HG03045 (cell line): ENCODE results near the gene CA10.

Experiments used
- ATAC-seq: cut with Tn5 transposase; IDR thresholded peaks from one replicate; pipeline ENCODE4 v1.9.1; 2021; ENCODE audit warnings: mild to moderate bottlenecking, moderate library complexity; ENCODE audit not compliant: unreplicated experiment

Gene CA10

GRCh38 chr17:52158450-52159042, at the start of gene CA10:
TSS of gene CA10 (minus strand) at chr17:52158714.
- ATAC-seq = no peak

DNA sequence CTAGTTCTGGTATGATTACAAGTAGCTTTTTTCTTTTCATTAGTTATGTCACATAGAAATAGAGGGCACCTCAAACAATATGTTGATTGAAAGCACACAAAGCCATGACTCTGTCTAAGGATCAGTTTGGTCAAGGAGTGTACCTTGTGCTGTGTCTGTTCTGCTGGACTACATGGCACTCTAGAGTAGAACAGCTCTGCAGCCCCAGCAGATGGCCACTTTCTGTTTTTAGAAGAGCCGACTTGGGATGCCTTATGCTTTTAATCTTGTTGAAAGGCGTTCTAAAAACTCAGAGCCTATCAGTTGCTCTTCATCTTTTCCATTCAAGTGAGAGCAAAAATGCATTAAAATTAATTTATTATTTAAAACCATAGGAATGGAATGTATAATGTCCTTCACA, 49.3 kb upstream of the CA10 start:
- no peak for ATAC-seq

DNA sequence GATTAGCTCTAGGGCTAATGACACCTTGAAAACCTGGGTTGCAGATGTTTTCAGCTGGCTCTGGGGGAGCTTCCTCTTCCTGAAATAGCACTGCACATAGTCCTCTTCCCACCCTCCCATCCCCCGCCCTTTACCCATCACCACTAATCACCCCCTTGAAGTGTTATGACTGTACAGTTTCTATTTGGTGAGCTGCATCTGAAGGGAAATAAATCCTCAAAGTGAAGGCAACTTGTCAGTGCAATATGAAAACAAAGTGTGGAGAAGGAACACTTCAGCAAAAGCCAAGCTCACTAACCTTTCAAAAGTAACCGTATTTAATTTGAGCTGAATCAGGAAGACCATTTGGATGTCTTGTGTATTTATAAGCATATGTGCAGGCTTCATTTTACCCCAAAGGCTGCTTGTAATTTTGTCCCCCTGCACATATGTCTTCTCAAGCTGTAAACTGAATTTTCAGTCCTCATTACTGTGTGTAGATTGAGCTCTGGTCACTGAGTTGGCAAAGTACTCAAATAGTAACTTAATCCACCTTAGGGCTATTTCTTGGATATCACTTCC, 44.1 kb upstream of the CA10 start:
- no peak for ATAC-seq

GRCh38 chr17:52201767-52202519, 43.4 kb upstream of the CA10 start:
- no peak for ATAC-seq

DNA sequence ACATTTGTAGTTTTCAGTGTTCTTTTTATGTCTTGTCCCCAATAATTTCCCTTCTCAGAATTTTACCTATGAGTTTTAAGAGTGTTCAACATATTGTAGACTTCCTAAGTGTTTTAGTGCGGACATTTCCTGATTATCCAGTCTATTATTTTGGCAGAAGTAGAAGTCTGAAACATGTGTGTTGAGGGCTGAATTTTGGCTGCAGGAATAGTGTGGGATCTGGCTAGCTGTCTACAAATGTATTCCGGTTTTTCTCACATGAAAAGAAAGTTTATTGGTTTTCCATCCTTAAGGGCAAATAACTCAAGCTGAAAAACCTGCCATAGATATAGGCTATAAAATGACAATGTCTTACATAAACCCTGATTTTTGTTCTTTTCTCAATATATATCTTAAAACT, 33.0 kb upstream of the CA10 start:
- ATAC-seq = no peak

GRCh38 chr17:52181782-52182181, 23.3 kb upstream of the CA10 start:
- no peak for ATAC-seq

GRCh38 chr17:52178012-52178411, 19.5 kb upstream of the CA10 start:
- ATAC-seq = no peak

- ATAC-seq = no peak
These were observed 12.6 kb upstream of the CA10 start for GRCh38 chr17:52170963-52171572.

DNA sequence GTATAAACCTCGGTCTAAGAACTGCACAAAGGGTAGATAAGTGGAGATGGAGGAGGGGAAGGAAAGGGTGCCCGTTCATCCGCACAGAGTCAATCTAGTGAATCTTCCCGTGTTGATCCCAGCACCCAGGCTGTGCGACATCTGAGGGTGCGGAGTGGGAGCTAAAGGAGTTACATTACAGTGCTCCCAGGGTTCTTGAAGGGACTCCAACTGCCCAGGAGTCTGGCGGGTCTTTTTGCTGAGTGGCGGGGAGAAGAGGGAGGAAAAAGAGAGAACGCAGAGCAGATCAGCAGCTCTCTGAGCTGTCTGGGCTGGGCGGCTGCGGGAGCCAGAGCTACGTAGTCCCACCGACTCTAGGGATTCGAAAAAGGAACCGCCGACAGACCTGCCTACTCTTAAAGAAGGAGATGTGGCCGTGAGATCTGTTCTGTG, 1.6 kb upstream of the CA10 start:
- ATAC-seq = no peak

- no peak for ATAC-seq
These were observed 977 bp upstream of the CA10 start for GRCh38 chr17:52159246-52160135.

DNA sequence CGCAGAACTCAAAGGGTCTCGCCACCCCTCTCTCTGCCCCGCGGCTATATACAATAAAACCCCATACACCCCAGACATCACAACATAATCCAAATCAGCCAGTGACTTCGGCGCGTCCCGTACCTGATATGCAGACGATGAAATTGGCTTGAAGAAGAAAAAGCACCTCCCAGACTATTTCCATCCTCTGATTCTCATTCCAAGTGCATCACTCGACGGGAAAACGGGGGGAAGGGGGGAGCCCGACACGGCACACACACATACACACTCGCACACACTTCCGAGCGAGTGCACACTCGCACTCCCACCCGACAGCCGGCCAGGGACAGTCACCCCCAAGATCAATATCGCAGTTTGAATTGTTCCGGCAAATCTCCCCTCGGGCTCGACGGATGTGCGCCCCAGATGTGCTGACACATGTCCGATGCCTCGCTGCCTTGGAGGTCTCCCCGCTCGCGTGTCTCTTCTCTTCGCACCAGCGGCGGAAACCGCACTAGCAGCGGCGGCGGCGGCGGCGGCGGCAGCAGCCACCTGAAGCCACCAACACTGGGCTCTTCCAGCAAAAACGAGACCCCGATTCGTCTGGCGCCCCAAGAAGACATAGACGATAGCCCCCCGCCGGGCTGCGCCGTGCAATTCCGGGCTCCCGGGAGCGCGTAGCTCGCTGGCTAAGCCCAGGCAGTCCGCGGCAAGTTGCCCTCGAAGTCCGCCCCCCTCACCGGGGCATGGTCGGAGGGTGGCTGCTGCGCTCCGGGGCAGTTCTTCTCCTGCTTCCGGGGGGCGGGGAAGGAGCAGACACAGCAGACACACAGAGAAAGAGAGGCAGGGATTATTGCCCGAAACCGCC, 688 bp downstream of the CA10 start:
- ATAC-seq = no peak

DNA sequence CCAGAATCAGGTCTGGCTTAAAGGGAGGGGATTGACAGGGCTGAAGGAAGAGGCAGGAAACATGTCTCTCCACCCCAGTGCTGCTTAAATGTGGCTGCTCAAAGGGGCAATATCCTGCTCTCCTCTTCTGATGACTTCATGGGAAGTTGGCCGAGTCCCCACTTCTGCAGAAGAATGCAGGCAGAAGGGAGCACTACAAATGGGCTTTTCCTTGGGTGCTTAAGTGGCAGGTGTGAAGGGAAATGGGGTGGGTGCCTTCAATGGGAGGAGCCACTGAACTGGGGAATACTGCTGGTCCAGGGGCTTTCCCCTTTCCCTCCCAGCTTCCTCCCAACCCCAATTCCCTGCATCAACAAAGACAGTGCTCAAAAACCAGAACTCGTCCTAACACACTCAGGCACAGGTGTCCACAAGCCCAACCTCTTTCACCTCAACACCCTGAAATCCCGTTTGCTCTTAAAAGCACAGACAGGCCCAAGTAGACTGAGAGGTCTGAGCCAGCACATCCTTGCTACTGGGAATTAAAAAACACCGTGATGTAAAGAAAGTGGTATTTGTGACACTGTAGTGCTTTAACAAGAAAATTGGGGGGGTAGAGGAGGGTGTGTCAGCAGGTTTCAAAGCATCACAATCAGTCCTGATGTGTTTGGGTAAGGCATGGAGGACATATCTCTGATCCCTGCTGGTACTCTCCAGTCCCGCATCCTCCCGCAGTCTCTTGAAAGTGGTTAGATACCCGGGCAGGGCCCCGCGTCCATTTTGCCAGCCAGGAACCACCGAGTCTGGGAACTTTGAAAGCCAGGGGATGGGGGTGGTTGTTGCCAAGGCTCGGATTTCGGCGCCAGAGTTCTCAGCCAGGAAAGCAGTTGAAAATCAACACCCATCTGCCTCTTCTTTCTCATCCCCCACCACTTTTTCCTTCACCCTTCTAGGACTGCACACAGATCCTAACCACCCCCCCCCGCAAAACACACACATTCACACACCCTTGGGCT, 1.6 kb downstream of the CA10 start:
- ATAC-seq = no peak

GRCh38 chr17:52155301-52155700, 3.2 kb downstream of the CA10 start:
- ATAC-seq = no peak

- ATAC-seq = no peak
These were observed 4.0 kb downstream of the CA10 start for GRCh38 chr17:52154466-52154865.

DNA sequence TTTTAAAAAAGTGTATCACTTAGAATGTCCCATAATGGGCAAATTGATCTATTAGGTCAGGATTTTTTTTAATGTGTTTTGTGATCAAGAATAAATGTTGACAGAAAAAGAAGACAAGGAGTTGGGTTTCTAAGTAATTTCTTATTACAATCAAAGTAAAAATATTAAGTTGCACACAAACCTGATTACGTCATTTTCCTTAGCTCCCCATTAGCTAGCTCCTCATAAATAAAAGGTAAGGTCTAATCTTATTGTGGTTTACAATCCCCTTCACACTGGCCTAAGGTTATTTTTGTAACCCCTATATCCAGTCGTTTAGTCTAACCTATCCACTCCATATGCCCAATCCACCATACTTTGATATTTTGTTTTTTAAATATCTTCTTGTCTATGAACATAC, 7.6 kb downstream of the CA10 start:
- no peak for ATAC-seq

DNA sequence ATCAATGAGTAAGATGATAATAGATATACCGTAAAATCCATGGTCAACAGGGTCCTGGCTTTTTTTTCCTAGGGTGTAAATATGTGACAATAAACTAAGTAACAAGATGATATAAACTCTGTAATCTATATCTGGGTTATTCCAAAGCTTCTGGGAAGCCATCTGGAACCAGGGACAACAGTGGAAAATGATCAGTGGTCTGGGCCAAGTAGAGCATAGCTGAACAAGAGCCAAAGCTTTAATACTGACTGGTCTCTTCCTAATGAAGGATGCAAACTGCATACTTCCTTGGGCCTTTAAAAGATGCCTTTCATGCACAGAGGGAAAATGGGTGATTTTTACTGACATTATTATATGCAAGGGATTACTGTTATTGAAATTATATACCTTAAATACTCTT, 8.9 kb downstream of the CA10 start:
- ATAC-seq = no peak

- ATAC-seq = no peak
These were observed 9.6 kb downstream of the CA10 start for GRCh38 chr17:52148969-52149351.

GRCh38 chr17:52148288-52148968, 10.1 kb downstream of the CA10 start:
- no peak for ATAC-seq
